Measurements from ENCODE around the gene SLC46A3.

DNA sequence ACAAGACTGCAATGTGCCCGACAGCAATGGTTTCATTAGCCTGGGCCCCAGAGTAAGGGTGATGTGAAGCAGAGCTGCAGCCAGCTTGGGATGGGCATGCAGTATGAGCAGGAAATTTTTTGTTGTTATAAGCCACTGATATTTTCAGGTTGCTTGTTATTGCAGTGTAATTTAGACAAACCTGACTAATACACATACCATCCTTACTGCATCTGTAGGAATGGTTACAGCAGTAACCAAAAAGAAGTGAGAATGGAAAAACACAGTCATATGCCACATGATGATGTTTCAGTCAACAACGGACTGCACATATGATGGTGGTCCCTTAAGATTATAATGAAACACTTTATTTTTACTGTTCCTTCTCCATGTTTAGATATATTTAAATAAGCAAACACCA is 68.5 kb downstream of the SLC46A3 start:
- TF ChIP-seq CTCF (IDR thresholded peaks at IDR 0.05; ENCODE audit: low read depth, low read length, missing input control) = no peak
- TF ChIP-seq, protein P1, sequence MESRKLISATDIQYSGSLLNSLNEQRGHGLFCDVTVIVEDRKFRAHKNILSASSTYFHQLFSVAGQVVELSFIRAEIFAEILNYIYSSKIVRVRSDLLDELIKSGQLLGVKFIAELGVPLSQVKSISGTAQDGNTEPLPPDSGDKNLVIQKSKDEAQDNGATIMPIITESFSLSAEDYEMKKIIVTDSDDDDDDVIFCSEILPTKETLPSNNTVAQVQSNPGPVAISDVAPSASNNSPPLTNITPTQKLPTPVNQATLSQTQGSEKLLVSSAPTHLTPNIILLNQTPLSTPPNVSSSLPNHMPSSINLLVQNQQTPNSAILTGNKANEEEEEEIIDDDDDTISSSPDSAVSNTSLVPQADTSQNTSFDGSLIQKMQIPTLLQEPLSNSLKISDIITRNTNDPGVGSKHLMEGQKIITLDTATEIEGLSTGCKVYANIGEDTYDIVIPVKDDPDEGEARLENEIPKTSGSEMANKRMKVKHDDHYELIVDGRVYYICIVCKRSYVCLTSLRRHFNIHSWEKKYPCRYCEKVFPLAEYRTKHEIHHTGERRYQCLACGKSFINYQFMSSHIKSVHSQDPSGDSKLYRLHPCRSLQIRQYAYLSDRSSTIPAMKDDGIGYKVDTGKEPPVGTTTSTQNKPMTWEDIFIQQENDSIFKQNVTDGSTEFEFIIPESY (IDR thresholded peaks at IDR 0.05) = no peak
- no peak for TF ChIP-seq SP1 (IDR thresholded peaks at IDR 0.05)
- TF ChIP-seq RAD21 (IDR thresholded peaks at IDR 0.05) = no peak
- TF ChIP-seq TAF1 (conservative IDR thresholded peaks at IDR 0.05) = no peak
